H9 (cell line): ENCODE data around the gene NF1. TPM values are rescaled to one million over a fixed set of nuclear protein-coding genes. Genes with fewer than 3 reads are reported as not detected.
A peak's percentile ranks its signal among the peaks of the same experiment; 100 is the strongest.

Source experiments
- DNase-seq: peaks from one replicate; pipeline ENCODE4 v3.0.0-alpha.2; 2017
- H2AFZ ChIP-seq: one replicate; pipeline ENCODE4 v1.6.1; 2013; ENCODE audit warnings: mild to moderate bottlenecking, low read length, control low read depth, moderate library complexity
- H2AK5ac ChIP-seq: 2 replicates; pipeline ENCODE4 v1.6.1; 2013; ENCODE audit warnings: low read length, control low read depth, mixed read lengths; ENCODE audit not compliant: insufficient read length
- H2BK120ac ChIP-seq: one replicate; pipeline ENCODE4 v1.6.1; 2013; ENCODE audit warnings: low read depth, mild to moderate bottlenecking, low read length, control low read depth, inconsistent platforms; ENCODE audit not compliant: poor library complexity, severe bottlenecking
- H2BK12ac ChIP-seq: 2 replicates; pipeline ENCODE4 v1.6.1; 2013; ENCODE audit warnings: low read length, control low read depth, mixed read lengths, low read depth; ENCODE audit not compliant: insufficient read length
- H2BK15ac ChIP-seq: 2 replicates; pipeline ENCODE4 v1.6.1; 2013; ENCODE audit warnings: low read depth, low read length, control low read depth
- H2BK20ac ChIP-seq: one replicate; pipeline ENCODE4 v1.6.1; 2013; ENCODE audit warnings: low read depth, mild to moderate bottlenecking, low read length, control low read depth, inconsistent platforms; ENCODE audit not compliant: poor library complexity, severe bottlenecking
- H2BK5ac ChIP-seq: 2 replicates; pipeline ENCODE4 v1.6.1; 2013; ENCODE audit warnings: low read length, control low read depth, mixed read lengths; ENCODE audit not compliant: insufficient read length
- H3K14ac ChIP-seq: 2 replicates; pipeline ENCODE4 v1.6.1; 2013; ENCODE audit warnings: low read length, control low read depth; ENCODE audit not compliant: insufficient read depth
- H3K18ac ChIP-seq: 2 replicates; pipeline ENCODE4 v1.6.1; 2013; ENCODE audit warnings: low read depth, mild to moderate bottlenecking, mixed read lengths, low read length, control low read depth; ENCODE audit not compliant: insufficient read length
- H3K23ac ChIP-seq: 2 replicates; pipeline ENCODE4 v1.6.1; 2013; ENCODE audit warnings: low read length, control low read depth, mixed read lengths, low read depth; ENCODE audit not compliant: insufficient read length
- H3K23me2 ChIP-seq: 2 replicates; pipeline ENCODE4 v1.6.1; 2013; ENCODE audit warnings: low read depth, mild to moderate bottlenecking, mixed read lengths, low read length, control low read depth; ENCODE audit not compliant: insufficient read length, poor library complexity, severe bottlenecking
- H3K27ac ChIP-seq: 2 replicates; pipeline ENCODE4 v1.5.1; 2013; ENCODE audit warnings: low read length, control low read depth, mixed read lengths, low read depth; ENCODE audit not compliant: insufficient read length
- H3K27me3 ChIP-seq: 2 replicates; pipeline ENCODE4 v1.6.1; 2013; ENCODE audit warnings: low read length, control low read depth, inconsistent platforms; ENCODE audit not compliant: insufficient read depth
- H3K4ac ChIP-seq: 2 replicates; pipeline ENCODE4 v1.6.1; 2013; ENCODE audit warnings: low read depth, mild to moderate bottlenecking, control low read depth, inconsistent platforms, low read length, moderate library complexity
- H3K4me1 ChIP-seq: 2 replicates; pipeline ENCODE4 v1.6.1; 2013; ENCODE audit warnings: low read length, control low read depth, inconsistent platforms; ENCODE audit not compliant: insufficient read depth
- H3K4me2 ChIP-seq: 2 replicates; pipeline ENCODE4 v1.6.1; 2013; ENCODE audit warnings: low read length, control low read depth, mixed read lengths; ENCODE audit not compliant: insufficient read length, insufficient read depth
- H3K56ac ChIP-seq: 2 replicates; pipeline ENCODE4 v1.6.1; 2013; ENCODE audit warnings: low read depth, mild to moderate bottlenecking, mixed read lengths, low read length, control low read depth; ENCODE audit not compliant: insufficient read length
- H3K79me1 ChIP-seq: 2 replicates; pipeline ENCODE4 v1.6.1; 2013; ENCODE audit warnings: low read depth, mild to moderate bottlenecking, moderate library complexity, low read length, control low read depth, inconsistent platforms; ENCODE audit not compliant: insufficient read depth, poor library complexity, severe bottlenecking
- H3K79me2 ChIP-seq: 2 replicates; pipeline ENCODE4 v1.6.1; 2013; ENCODE audit warnings: low read length, control low read depth, inconsistent platforms; ENCODE audit not compliant: insufficient read depth
- H3K9ac ChIP-seq: 2 replicates; pipeline ENCODE4 v1.6.1; 2013; ENCODE audit warnings: low read length, control low read depth, mixed read lengths; ENCODE audit not compliant: insufficient read length; ENCODE audit errors: extremely low read depth
- H3K9me3 ChIP-seq: one replicate; pipeline ENCODE4 v1.6.1; 2013; ENCODE audit warnings: low read depth, low read length, inconsistent platforms; ENCODE audit not compliant: control insufficient read depth
- H3T11ph ChIP-seq: one replicate; pipeline ENCODE4 v1.6.1; 2013; ENCODE audit warnings: mild to moderate bottlenecking, low read length, control low read depth, inconsistent platforms
- H4K20me1 ChIP-seq: one replicate; pipeline ENCODE4 v1.6.1; 2013; ENCODE audit not compliant: control insufficient read depth, insufficient read length, insufficient read depth
- H4K5ac ChIP-seq: 2 replicates; pipeline ENCODE4 v1.6.1; 2013; ENCODE audit warnings: low read depth, mild to moderate bottlenecking, mixed read lengths, low read length, control low read depth; ENCODE audit not compliant: insufficient read length
- H4K8ac ChIP-seq: replicated peaks from 2 replicates; pipeline ENCODE4 v1.6.1; 2013; ENCODE audit warnings: low read length, control low read depth, mixed read lengths, low read depth; ENCODE audit not compliant: insufficient read length
- H4K91ac ChIP-seq: 2 replicates; pipeline ENCODE4 v1.6.1; 2013; ENCODE audit warnings: low read depth, mild to moderate bottlenecking, moderate library complexity, mixed read lengths, low read length, control low read depth; ENCODE audit not compliant: insufficient read length
- H3K27ac Mint-ChIP-seq, 3 experiments: 2 replicates in 2 of 3; 3 replicates in 1 of 3; pipeline ENCODE4 v1.8.0; 2020 to 2021; ENCODE audit warnings: mixed read lengths in 3 of 3, mild to moderate bottlenecking in 1 of 3, moderate library complexity in 1 of 3
- H3K27me3 Mint-ChIP-seq: 2 replicates; pipeline ENCODE4 v1.8.0; 2021; ENCODE audit warnings: low read depth, mild to moderate bottlenecking, moderate library complexity, mixed read lengths
- H3K36me3 Mint-ChIP-seq, 3 experiments: 2 replicates in 2 of 3; 3 replicates in 1 of 3; pipeline ENCODE4 v1.8.0; 2020 to 2021; ENCODE audit warnings: low read depth in 3 of 3, mixed read lengths in 3 of 3; ENCODE audit not compliant: insufficient read depth in 1 of 3
- H3K4me1 Mint-ChIP-seq, 2 experiments: 2 replicates each; pipeline ENCODE4 v1.8.0; 2020; ENCODE audit warnings: mixed read lengths in 2 of 2
- H3K4me3 Mint-ChIP-seq, 2 experiments: 2 replicates in 1 of 2; 3 replicates in 1 of 2; pipeline ENCODE4 v1.8.0; 2020 to 2021; ENCODE audit warnings: mild to moderate bottlenecking in 2 of 2, mixed read lengths in 2 of 2, moderate library complexity in 1 of 2
- H3K9me3 Mint-ChIP-seq, 2 experiments: 2 replicates in 1 of 2; 3 replicates in 1 of 2; pipeline ENCODE4 v1.8.0; 2020; ENCODE audit warnings: mild to moderate bottlenecking in 2 of 2, mixed read lengths in 2 of 2, moderate library complexity in 1 of 2
- WGBS: extraction: QIAGEN DNeasy Blood & Tissue Kit; methylation state at CpG from one replicate; pipeline ENCODE4 v1.1.7; 2013; ENCODE audit warnings: missing lambda C conversion rate, low lambda C conversion rate, mixed read lengths; ENCODE audit not compliant: insufficient read length; ENCODE audit errors: extremely low coverage; 5-methylcytosine and 5-hydroxymethylcytosine counted together
- total RNA-seq: library from RNA; stranded (reverse); gene quantifications from 2 replicates; pipeline ENCODE4 v1.2.1, GENCODE V29; 2021
- TF ChIP-seq, protein P1 (sequence below): fragments of 200-600 bp; sonication (generic); conservative IDR thresholded peaks from 3 replicates; pipeline ENCODE4 v1.8.0; 2021; ENCODE audit warnings: antibody characterized with exemption, mild to moderate bottlenecking

Gene NF1
- total RNA-seq, 1 experiment from 2014 or later, result 38.1 TPM

DNA sequence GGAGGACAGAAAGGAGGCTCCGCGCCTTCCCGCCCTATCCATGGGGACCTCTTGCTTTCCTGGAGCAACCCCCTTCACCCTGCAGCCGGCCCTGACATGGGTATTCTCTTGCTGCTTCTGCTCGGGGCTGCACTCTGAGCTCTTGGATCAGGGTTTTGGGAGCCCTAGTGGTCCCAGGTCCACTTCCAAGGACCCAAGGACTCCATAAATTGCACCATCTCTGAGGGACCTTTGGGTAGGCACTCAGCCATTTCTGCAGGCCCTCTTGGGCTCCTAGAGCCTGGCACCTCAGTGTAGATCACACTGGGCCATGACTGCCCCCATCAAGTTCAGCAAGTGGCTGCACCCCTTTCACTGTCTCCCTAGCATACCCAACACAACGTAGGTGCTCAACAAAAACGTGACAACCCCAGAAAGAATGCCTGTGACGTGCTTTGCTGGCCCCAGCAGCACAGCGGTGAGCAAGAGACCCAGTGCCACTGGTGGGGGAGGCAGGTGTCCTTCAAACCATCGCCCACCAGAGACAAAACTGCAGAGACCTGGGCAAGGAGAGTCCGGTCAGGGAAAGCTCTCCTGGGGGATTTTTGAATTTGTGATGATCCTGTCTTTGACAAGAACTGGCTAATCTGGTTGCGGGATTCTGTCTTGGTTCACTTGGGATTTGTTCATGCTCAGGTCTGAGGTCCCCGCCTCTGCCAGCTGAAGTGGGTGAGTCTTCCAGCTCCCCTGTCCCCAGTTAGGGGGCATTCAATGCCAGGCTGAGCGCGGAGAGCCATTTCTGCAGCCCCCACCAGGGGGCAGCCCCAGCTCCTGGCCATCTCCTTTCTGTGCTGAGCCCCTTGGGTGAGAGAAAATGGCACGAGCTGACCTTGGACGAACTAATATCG is 294.2 kb downstream of the NF1 start:
- peak; percentile 83 for DNase-seq

More for the DNA sequence above, 294.2 kb downstream of the NF1 start:
- Mint-ChIP-seq H3K27me3 (peaks cover 47% of the 10 kb centered on the region), H3K27ac (no peak overlapping the region), H3K4me3 (peak overlapping the region in 1 of 2 experiments; percentile 30; a peak in 2 of 5 replicates), H3K36me3 (peaks cover 0 to 1% (median 0%) of the 10 kb centered on the region in 3 experiments; a peak in 2 of 7 replicates), H3K9me3 (no peaks in the 10 kb centered on the region), H3K4me1 (peaks cover 18% of the 10 kb centered on the region in 2 experiments)
- Histone ChIP-seq H4K91ac (no peak overlapping the region), H2BK5ac (no peak overlapping the region), H3K9ac (no peak overlapping the region), H4K20me1 (peaks cover 3% of the 10 kb centered on the region), H4K5ac (no peak overlapping the region), H3T11ph (no peak overlapping the region), H3K56ac (no peak overlapping the region), H3K14ac (no peak overlapping the region), H3K27me3 (no peaks in the 10 kb centered on the region; the same call in 1 of the 2 replicates), H3K4ac (no peak overlapping the region), H3K79me2 (no peaks in the 10 kb centered on the region), H3K27ac (no peak overlapping the region), H3K9me3 (no peaks in the 10 kb centered on the region), H2BK120ac (no peak overlapping the region), H2AFZ (no peak overlapping the region), H4K8ac (no peak overlapping the region), H2BK20ac (no peak overlapping the region), H3K18ac (no peak overlapping the region), H3K23ac (no peak overlapping the region), H2BK15ac (no peak overlapping the region), H2AK5ac (no peak overlapping the region), H3K4me1 (peaks cover 3% of the 10 kb centered on the region; the same call in 1 of the 2 replicates), H3K4me2 (peak overlapping the region; percentile 24), H3K79me1 (no peaks in the 10 kb centered on the region), H3K23me2 (peaks cover 13% of the 10 kb centered on the region), H2BK12ac (no peak overlapping the region)
- TF ChIP-seq, protein P1, sequence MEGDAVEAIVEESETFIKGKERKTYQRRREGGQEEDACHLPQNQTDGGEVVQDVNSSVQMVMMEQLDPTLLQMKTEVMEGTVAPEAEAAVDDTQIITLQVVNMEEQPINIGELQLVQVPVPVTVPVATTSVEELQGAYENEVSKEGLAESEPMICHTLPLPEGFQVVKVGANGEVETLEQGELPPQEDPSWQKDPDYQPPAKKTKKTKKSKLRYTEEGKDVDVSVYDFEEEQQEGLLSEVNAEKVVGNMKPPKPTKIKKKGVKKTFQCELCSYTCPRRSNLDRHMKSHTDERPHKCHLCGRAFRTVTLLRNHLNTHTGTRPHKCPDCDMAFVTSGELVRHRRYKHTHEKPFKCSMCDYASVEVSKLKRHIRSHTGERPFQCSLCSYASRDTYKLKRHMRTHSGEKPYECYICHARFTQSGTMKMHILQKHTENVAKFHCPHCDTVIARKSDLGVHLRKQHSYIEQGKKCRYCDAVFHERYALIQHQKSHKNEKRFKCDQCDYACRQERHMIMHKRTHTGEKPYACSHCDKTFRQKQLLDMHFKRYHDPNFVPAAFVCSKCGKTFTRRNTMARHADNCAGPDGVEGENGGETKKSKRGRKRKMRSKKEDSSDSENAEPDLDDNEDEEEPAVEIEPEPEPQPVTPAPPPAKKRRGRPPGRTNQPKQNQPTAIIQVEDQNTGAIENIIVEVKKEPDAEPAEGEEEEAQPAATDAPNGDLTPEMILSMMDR, result peak; percentile 90
- WGBS, result no CpG with 5 or more reads among the region's 18 CpGs
